ENCODE data around the gene CDR2. TPM values are rescaled to one million over a fixed set of nuclear protein-coding genes. Genes with fewer than 3 reads are reported as not detected.
A peak's percentile ranks its signal among the peaks of the same experiment; 100 is the strongest.
"Not testable (repeated sequence)": the region's sequence is repeated elsewhere in the genome, so short reads cannot be mapped to it uniquely, and the experiment has no call there.

The CDR2 gene
- total RNA-seq, 2 donors from 2014 or later, result 22.2 to 27.6 TPM

GRCh38 chr16:22317001-22317530, 57.4 kb downstream of the CDR2 start:
- DNase-seq, result peak in 1 of 2 donors; percentile 19
- no peak for ATAC-seq
- intact Hi-C loops (cut with DNase I, micrococcal nuclease), result no loop called here

GRCh38 chr16:22316411-22316811, 58.0 kb downstream of the CDR2 start:
- intact Hi-C loops (cut with DNase I, micrococcal nuclease), result no loop called here
- DNase-seq (peak in 1 of 2 donors; percentile 21), ATAC-seq (no peak)

GRCh38 chr16:22315979-22316378, 58.4 kb downstream of the CDR2 start:
- ATAC-seq (no peak), DNase-seq (no peak)
- intact Hi-C loops (cut with DNase I, micrococcal nuclease), result no loop called here

- DNase-seq (peak in 1 of 2 donors; percentile 21), ATAC-seq (no peak)
- intact Hi-C loops (cut with DNase I, micrococcal nuclease), result no loop called here
Measured at GRCh38 chr16:22314661-22315626, 59.5 kb downstream of the CDR2 start.

GRCh38 chr16:22313876-22314470, 60.4 kb downstream of the CDR2 start:
- peak in 1 of 2 donors; percentile 14 for DNase-seq
- ATAC-seq, result no peak
- intact Hi-C loops (cut with DNase I, micrococcal nuclease), result no loop called here

GRCh38 chr16:22312897-22313781, 61.3 kb downstream of the CDR2 start:
- DNase-seq (peak in 1 of 2 donors; percentile 24), ATAC-seq (no peak)
- intact Hi-C loops (cut with DNase I, micrococcal nuclease), result no loop called here

GRCh38 chr16:22311520-22311919, 62.9 kb downstream of the CDR2 start:
- intact Hi-C loops (cut with DNase I, micrococcal nuclease), result no loop called here
- DNase-seq (no peak), ATAC-seq (no peak)

- DNase-seq (no peak), ATAC-seq (no peak)
- intact Hi-C loops (cut with DNase I, micrococcal nuclease), result no loop called here
Measured at GRCh38 chr16:22308824-22309520, 65.4 kb downstream of the CDR2 start.

GRCh38 chr16:22307838-22308237, 66.6 kb downstream of the CDR2 start:
- intact Hi-C loops (cut with DNase I, micrococcal nuclease), result no loop called here
- ATAC-seq, result no peak
- DNase-seq, result no peak

GRCh38 chr16:22306788-22307187, 67.6 kb downstream of the CDR2 start:
- intact Hi-C loops (cut with DNase I, micrococcal nuclease), result no loop called here
- DNase-seq (no peak), ATAC-seq (no peak)

- DNase-seq, result no peak
- ATAC-seq, result no peak
- intact Hi-C loops (cut with DNase I, micrococcal nuclease), result no loop called here
Measured at GRCh38 chr16:22304411-22304810, 70.0 kb downstream of the CDR2 start.

GRCh38 chr16:22302776-22303363, 71.5 kb downstream of the CDR2 start:
- ATAC-seq (no peak), DNase-seq (no peak)
- intact Hi-C loops (cut with DNase I, micrococcal nuclease), result no loop called here

- ATAC-seq; DNase-seq; intact Hi-C loops (cut with DNase I, micrococcal nuclease): not testable (repeated sequence)
Measured at GRCh38 chr16:22301423-22301822, 73.0 kb downstream of the CDR2 start.

- ATAC-seq, result peak; percentile 29
- peak; percentile 68 to 75 for DNase-seq
- intact Hi-C loops (cut with DNase I, micrococcal nuclease), result no loop called here
Measured at GRCh38 chr16:22300427-22301071, 73.9 kb downstream of the CDR2 start.

GRCh38 chr16:22299036-22299435, 75.4 kb downstream of the CDR2 start:
- DNase-seq (no peak), ATAC-seq (no peak)
- intact Hi-C loops (cut with DNase I, micrococcal nuclease), result loop anchor here (5.0 to 10.0 kb wide), 3 partner anchors 94 to 292 kb away; partner anchors contain the start of genes EEF2K (in 1 of the 2) and MOSMO (in 1 of the 2)

GRCh38 chr16:22297871-22298733, 76.3 kb downstream of the CDR2 start:
- ATAC-seq, result peak; percentile 32
- intact Hi-C loops (cut with DNase I, micrococcal nuclease), result loop anchor here (5.0 to 10.0 kb wide), 3 partner anchors 93 to 291 kb away; partner anchors contain the start of genes EEF2K (in 1 of the 2) and MOSMO (in 1 of the 2)
- peak; percentile 54 to 55 for DNase-seq

Measured in left colon (tissue), 2 donors.